ENCODE data around the gene CD180.

DNA sequence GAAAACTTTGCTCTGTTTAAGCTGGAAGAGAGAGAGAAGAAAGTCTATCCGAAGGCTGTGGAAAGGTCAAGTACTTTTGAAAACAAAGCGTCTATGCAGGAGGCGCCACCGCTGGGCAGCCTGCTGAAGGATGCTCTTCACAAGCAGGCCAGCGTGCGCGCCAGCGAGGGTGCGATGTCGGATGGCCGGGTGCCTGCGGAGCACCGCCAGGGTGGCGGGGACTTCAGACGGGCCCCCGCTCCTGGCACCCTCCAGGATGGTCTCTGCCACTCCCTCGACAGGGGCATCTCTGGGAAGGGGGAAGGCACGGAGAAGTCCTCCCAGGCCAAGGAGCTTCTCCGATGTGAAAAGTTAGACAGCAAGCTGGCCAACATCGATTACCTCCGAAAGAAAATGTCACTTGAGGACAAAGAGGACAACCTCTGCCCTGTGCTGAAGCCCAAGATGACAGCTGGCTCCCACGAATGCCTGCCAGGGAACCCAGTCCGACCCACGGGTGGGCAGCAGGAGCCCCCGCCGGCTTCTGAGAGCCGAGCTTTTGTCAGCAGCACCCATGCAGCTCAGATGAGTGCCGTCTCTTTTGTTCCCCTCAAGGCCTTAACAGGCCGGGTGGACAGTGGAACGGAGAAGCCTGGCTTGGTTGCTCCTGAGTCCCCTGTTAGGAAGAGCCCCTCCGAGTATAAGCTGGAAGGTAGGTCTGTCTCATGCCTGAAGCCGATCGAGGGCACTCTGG lies 32.6 kb downstream of the CD180 start:
- no peak for TF ChIP-seq SIN3A (IDR thresholded peaks at IDR 0.05; ENCODE audit: borderline replicate concordance, insufficient read depth, low read depth, low read length)
- TF ChIP-seq, protein P1, sequence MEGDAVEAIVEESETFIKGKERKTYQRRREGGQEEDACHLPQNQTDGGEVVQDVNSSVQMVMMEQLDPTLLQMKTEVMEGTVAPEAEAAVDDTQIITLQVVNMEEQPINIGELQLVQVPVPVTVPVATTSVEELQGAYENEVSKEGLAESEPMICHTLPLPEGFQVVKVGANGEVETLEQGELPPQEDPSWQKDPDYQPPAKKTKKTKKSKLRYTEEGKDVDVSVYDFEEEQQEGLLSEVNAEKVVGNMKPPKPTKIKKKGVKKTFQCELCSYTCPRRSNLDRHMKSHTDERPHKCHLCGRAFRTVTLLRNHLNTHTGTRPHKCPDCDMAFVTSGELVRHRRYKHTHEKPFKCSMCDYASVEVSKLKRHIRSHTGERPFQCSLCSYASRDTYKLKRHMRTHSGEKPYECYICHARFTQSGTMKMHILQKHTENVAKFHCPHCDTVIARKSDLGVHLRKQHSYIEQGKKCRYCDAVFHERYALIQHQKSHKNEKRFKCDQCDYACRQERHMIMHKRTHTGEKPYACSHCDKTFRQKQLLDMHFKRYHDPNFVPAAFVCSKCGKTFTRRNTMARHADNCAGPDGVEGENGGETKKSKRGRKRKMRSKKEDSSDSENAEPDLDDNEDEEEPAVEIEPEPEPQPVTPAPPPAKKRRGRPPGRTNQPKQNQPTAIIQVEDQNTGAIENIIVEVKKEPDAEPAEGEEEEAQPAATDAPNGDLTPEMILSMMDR (IDR thresholded peaks at IDR 0.05), result no peak
